ENCODE data around the gene LATS2. TPM values are rescaled to one million over a fixed set of nuclear protein-coding genes. Genes with fewer than 3 reads are reported as not detected.
A peak's percentile ranks its signal among the peaks of the same experiment; 100 is the strongest.
"Not testable (repeated sequence)": the region's sequence is repeated elsewhere in the genome, so short reads cannot be mapped to it uniquely, and the experiment has no call there.

The LATS2 gene
- total RNA-seq, 2 donors from 2014 or later = 7.5 to 14.8 TPM

DNA sequence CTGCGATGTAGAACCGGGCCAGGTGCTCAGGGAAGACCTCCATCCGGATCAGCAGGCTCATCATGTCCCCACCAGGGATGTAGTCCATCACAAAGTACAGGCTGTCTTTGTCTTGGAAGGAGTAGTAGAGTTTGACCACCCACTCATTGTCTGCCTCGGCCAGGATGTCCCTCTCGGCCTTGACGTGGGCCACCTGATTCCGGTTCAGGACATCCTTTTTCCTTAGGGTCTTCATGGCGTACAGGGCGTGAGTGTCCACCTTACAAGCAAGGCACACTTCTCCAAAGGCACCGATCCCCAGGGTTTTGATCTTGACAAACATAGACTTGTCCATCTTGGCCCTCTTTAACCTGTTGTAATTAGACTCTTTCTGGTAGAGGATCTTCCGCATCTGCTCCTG is 78.0 kb downstream of the LATS2 start:
- intact Hi-C loops (cut with DNase I, micrococcal nuclease) = no loop called here
- DNase-seq = no peak
- ATAC-seq = no peak

DNA sequence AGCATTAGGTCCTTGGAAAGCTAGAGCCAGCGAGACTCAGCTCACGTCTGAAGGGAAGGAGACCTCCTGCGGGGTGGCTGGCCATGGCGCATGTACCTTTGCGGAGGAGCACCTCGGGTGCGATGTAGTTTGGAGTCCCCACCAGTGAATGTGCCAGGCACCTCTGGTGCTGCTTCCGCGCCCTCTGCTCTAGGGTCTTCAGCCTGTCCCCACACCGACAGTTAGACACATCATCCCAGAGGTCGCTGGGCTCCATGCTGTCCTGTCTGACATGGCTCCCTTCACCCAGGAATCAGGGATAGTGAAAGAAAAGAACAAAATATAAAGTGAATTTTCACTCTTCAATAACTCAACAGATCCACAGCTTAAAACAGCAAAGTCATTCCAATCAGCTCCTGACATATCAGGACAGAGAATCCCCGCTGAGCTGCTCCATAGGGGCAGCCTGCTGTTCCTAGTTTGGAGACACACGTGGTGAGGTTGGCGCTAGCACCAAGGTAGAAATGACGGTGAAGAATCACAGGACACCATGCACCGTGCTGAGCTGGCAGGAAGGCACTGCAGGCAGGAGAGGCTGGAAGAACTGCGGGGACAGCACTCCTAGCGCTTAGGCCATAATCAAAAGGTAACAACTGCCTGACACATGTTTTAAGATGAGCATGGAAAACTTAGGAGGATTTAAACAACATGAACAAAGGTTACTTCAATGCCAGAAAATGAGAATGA is 79.9 kb downstream of the LATS2 start:
- ATAC-seq (no peak), DNase-seq (no peak)
- intact Hi-C loops (cut with DNase I, micrococcal nuclease) = no loop called here

DNA sequence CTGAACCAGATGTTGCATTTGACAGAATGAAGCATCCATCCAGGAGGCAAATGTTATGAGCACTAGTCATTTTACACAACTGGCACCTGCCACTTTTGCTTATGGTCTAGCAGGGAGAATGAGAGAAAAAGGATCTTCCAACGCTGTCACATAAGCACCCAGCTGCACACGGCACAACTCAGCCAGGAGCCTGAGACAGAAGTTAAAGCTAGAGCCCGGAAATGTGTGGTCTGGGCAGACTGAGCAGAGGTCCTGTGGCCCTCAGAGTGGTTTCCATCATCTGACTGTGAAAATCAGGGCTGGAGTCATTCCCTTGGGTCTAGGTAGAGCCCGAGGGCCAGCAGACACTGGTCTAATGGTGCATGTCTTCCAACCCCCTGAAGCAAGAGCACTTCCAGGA is 80.5 kb downstream of the LATS2 start:
- no peak for DNase-seq
- intact Hi-C loops (cut with DNase I, micrococcal nuclease) = no loop called here
- no peak for ATAC-seq

DNA sequence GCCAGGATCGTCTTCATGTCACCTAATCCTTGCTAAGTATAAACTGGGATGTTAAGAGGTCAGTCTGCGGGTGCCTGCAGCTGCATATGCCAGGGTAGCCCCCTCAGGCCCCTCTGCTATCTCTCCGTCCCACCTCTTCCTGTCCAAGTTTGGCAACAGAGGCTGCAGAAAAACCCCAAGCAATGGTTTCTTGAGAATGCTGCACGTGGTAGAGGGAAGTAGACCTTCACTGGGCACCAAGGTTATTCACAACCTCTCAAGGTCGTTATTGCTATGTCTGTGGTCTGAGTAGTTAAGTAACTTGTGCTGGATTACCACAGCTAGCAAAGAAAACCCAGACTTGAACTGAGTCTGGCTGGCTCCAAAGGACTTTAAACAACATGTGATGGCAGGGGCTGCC is 81.0 kb downstream of the LATS2 start:
- no peak for ATAC-seq
- intact Hi-C loops (cut with DNase I, micrococcal nuclease) = no loop called here
- no peak for DNase-seq

DNA sequence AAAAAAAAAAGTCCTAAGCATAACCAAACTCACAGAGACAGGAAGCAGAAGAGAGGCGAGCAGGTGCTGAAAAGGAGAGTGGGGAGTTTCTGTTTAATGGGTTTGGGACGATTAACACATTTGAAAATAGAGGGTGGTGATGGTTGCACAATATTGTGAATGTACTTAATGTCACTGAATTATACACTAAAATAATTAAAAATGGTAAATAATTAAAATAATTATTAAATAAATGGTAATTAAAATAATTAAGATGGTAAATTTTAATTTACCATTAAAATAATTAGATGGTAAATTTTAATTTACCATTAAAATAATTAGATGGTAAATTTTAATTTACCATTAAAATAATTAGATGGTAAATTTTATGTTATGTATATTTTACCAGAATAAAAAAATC is 84.0 kb downstream of the LATS2 start:
- ATAC-seq = no peak
- DNase-seq = no peak
- intact Hi-C loops (cut with DNase I, micrococcal nuclease) = no loop called here

DNA sequence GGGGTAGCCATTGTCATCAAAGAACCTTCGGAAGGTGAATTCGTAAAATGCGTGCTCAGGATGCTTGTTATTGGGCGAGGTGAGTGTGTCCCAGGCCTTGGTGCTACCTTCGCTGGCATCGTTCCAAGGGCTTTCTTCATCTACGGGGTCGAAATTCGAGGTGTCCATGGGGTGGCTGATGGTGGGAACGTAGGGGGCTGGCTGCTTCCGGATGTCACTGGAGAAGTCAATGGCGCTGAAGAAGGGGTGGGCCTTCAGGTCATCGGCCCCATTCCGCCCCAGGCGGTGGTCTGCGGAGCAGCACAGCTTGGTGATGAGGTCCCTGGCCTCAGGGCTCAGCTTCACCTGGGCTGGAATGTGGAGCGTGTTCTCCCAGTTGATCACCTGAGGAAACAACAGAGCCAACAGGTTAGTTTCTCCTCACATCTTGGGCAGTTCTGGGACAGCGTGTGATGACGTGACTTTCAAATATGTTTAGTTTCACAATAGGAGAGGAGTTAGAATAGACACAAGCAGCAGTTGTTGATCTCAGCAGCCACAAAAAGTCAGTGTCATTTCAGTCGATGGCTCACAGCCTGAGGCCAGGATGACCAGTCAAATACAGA is 86.3 kb downstream of the LATS2 start:
- intact Hi-C loops (cut with DNase I, micrococcal nuclease) = no loop called here
- DNase-seq (no peak), ATAC-seq (no peak)

DNA sequence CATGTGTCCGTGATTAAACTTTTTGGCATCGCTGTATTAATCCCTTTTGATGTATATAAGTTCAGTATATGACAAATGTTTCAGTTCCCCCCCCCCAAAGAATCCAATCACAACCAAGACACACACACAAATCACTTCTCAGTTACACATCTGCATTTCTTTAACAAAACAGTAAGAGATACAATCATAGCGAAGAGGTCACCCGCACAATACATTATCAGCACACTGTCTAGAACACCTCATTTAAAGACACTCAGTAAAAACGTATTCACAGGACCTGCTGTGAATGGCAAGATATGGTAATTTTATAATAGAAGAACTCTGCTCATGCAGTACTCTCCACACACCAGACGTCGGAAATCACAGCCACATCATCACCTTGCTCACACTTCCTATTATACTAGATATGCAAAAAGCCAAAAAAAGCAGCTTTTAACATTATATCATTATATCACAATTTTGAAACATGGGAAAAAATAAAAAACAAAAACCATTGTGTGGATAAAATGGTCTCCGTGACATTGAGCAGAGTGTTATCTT is 87.4 kb downstream of the LATS2 start:
- ATAC-seq = no peak
- no peak for DNase-seq
- intact Hi-C loops (cut with DNase I, micrococcal nuclease) = no loop called here

DNA sequence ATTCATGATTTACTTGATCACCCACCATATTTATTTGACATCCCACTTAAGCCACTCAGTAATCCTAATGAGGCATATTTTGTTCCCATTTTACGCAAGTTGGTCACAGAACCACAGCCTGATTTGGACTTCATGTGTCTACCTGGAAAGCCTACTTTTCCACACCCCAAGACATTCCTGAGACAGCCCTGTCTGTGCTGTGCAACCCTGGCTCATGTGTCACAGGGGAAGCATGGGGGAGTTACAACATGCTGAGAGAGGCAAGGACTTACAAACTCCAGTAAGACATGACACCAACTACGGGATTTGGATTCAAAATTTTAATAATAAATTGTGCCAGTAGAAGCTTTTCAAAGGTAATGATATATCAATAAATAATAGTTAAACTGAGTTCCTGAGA is 88.7 kb downstream of the LATS2 start:
- ATAC-seq (no peak), DNase-seq (no peak)
- intact Hi-C loops (cut with DNase I, micrococcal nuclease) = no loop called here

DNA sequence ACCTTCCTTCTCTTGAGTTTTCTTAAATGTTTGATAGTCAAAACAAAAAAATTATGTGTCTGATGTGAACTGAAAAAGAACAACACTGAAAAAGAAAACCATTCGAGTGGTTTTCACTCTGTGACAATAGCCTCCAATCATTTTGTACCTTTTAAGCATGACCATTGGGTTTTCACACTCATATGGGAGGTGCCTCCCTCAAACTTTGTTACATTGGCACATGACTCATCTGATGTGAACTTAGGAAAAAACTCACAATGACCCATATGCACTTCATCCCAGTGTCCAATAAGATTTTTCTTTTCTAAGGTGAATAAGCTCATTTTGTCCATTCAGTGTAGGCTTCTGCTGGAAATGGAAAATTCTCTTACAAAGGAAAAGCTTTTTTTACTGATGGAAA is 92.2 kb downstream of the LATS2 start:
- ATAC-seq (no peak), DNase-seq (no peak)
- intact Hi-C loops (cut with DNase I, micrococcal nuclease) = no loop called here

DNA sequence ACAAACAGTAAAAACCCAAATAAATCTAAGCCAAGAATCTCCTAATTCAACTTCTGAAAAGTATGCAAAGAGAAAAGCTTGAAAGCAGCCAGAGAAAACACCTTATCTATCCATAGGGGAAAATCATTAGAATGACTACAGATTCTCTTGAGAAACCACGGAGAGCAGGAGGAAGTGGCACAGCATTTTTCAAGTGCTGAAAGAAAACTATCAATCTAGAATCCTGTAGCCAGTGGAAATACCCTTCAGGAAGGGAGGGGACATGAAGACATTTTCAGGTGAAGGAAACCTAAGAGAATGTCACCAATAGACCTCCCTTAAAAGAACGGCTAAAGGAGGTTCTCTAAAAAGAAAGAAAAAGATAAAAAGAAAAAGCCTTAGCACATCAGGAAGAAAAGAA is 92.6 kb downstream of the LATS2 start:
- intact Hi-C loops (cut with DNase I, micrococcal nuclease) = no loop called here
- ATAC-seq (no peak), DNase-seq (no peak)

DNA sequence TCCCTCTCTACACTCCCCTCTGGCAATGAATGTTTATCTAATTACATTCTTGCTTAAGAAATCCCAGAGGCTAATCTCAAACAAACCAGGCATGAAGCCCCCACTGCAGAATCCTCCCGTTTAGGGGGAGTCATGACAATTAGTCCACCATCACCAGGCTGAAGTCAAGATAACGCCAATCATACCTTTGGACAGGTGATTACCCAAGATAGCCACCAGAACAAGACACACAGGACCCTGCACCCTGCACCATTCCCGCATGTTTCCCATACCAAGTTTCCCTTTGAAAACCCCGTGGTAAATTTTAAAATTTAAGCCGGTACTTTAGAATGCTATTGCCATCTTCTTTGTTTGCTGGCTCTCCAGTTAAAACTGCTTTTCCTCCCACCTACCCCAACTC is 94.0 kb downstream of the LATS2 start:
- intact Hi-C loops (cut with DNase I, micrococcal nuclease) = no loop called here
- no peak for ATAC-seq
- no peak for DNase-seq

DNA sequence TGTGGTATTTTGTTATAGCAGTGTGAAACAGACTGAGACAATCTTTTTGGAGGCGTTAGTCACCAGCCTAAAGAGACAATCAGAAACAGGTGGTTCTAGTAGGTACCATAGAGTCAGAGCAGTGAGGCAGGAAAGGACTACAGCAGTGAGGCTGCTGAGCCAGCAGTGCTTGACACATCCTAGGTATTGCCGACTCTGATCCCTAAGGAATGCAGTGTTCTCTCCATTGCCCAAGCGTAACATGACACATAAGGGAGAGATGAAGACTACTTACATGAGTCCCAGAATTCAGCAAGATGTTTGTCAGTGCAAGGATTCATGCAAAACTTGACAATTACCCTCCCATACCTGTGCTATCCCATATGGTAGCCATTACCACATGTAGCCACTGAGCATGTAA is 96.5 kb downstream of the LATS2 start:
- ATAC-seq (no peak), DNase-seq (no peak)
- intact Hi-C loops (cut with DNase I, micrococcal nuclease) = no loop called here

DNA sequence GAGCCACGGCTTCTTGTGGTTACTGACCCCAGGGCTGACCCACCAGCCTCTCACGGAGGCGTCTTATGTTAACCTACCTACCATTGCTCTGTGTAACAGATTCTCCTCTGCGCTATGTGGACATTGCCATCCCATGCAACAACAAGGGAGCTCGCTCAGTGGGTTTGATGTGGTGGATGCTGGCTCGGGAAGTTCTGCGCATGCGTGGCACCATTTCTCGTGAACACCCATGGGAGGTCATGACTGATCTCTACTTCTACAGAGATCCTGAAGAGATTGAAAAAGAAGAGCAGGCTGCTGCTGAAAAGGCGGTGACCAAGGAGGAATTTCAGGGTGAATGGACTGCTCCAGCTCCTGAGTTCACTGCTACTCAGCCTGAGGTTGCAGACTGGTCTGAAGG is 99.7 kb downstream of the LATS2 start:
- ATAC-seq; intact Hi-C loops (cut with DNase I, micrococcal nuclease); DNase-seq: not testable (repeated sequence)

DNA sequence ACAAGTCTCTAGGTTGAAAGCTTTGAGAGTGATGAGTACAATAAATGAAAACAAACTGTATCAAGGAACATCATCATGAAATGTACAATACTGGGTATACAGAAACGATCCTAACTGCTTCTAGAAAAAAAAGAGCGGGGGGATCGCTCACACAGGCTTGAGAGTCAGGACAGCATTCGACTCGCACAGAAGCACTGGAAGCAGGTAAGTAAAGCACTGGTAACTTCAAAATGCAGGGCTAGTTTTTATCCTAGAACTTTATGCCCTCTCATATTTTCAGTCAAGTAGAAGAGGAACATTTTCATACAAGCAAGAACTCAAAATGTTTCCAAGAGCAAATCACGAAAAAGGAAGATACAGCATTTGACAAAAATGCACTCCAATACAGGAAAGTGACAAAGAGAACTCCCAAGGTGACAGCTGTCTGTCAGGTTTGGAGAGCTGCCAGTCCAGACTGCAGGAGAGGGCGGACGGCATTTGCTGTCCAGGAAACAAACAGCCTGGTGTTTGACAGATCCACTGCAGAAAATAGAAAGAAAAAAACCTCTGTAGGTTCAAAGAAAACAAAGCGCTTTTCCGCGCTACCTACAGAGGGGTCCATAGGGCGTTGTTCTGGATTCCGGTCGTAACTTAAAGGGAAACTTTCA is 100.6 kb downstream of the LATS2 start:
- intact Hi-C loops (cut with DNase I, micrococcal nuclease) = no loop called here
- DNase-seq (peak in 1 of 2 donors; percentile 35), ATAC-seq (peak; percentile 44)

DNA sequence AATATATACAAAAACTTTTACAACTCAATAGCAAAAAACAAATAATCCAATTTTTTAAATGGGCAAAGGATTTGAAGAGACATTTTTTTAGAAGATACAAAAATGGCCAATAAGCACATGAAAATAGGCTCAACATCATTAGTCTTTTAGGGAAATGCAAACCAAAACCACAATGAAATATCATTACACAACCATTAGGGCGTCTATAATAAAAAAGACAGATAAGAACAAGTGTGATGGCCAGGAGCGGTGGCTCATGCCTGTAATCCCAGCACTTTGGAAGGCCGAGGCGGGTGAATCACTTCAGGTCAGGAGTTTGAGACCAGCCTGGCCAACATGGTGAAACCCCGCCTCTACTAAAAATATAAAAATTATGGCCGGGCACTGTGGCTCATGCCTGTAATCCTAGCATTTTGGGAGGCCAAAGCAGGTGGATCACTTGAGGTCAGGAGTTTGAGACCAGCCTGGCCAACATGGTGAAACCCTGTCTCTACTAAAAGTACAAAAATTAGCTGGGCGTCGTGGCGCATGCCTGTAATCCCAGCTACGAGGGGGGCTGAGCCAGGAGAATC is 104.3 kb downstream of the LATS2 start:
- intact Hi-C loops (cut with DNase I, micrococcal nuclease); DNase-seq; ATAC-seq: not testable (repeated sequence)

DNA sequence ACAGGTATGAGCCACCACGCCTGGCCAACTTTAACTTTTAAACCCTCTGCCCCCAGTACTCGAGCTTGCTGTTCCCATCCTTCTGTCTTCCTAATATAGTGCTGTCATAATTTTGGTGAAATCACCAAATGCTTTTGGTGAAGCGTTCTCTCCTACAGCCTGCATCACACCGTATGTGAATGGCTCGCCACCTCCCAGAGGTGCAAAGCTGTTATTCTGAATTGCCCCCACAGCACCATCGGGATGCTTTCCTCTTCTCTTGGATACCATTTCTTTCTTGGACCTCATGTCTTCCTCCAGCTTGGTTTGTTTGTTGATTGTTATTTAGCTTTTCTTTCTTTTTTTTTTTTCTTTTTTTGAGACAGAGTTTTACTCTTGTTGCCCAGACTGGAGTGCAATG is 105.9 kb downstream of the LATS2 start:
- no peak for DNase-seq
- intact Hi-C loops (cut with DNase I, micrococcal nuclease) = no loop called here
- no peak for ATAC-seq

DNA sequence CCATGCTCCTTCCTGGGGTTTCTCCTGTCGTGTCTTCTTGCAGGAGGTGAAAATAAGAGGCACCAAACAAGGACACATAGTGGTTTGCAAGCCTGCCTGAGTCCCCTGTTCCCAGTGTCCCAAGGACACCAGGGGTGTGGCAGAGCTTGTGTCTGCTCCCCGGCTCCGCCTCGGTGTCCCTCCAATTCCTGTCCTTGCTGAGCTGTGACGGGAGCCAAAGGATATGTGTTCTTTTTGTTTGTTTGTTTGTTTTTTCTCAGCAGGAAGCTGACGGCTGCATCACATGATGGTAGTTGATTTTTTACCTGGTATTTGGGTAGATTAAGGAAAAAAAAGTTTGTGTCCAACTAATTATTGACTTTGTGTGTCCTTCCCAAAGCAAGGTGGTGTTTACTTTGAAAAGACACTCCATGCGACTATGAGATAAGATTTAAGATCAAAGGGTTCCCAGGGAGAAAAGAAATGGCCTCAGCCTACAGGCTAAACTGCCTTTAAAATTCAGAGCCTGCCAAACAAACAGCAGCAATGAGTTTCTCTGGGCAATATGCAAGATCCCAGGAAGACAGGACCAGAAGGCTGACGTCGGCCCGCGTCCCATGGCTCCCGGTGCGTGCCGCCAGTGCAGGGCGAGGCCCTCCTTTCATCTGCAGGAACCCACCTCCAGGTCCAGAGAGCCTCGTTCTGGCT is 108.0 kb downstream of the LATS2 start:
- ATAC-seq (peak; percentile 14), DNase-seq (no peak)
- intact Hi-C loops (cut with DNase I, micrococcal nuclease) = no loop called here

DNA sequence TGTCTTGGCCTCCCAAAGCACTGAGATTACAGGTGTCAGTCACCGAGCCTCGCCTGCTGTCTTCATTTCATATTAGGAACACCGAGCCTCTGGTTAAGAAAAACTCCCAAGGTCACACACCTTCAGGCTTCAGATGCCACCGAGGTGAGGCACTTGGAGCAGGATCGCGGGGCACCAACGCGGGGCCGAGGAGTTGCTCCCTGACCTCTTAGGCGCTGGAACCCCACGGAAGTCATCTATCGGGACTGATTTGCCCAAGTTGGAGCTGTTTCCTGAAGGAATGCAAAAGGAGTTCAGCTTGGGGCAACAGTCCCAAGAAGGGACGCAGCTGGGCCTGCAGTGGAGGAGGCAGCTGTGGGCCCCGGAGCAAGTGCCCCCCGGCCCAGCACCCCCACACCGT is 108.5 kb downstream of the LATS2 start:
- DNase-seq (no peak), ATAC-seq (no peak)
- intact Hi-C loops (cut with DNase I, micrococcal nuclease) = no loop called here

DNA sequence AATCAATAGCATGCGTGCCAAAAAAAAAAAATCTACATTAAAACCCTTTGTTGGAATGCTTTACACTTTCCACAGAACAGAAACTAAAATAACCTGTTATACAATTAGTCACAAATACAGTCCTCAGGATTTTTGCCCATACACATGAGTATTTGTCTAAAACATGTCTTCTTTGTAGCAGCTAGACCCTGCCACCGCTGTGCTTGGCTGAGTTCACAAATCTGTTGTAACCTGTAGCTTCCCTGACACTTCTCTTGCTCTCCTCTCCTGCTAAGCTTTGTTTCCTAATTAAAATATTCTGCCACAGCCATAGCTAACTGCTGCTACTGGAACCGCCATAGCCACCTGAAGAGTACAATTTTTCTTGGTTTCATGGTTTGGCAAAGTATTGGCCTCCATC is 113.4 kb downstream of the LATS2 start:
- intact Hi-C loops (cut with DNase I, micrococcal nuclease) = loop anchor here in 1 of 2 donors (10.0 kb wide), 1 partner anchor 187 kb away; no protein-coding TSS in a partner anchor

More for the DNA sequence above, 113.4 kb downstream of the LATS2 start:
- not testable (repeated sequence) for ATAC-seq, DNase-seq
